GM12878 (cell line): ENCODE measurements around the gene CYTH3. TPM values are rescaled to one million over a fixed set of nuclear protein-coding genes. Genes with fewer than 3 reads are reported as not detected.
A peak's percentile ranks its signal among the peaks of the same experiment; 100 is the strongest.

Experiments
- ATAC-seq: fragments of 200-7000 bp; cut with Tn5 transposase; 3 replicates; pipeline ENCODE4 v1.9.1; 2020; ENCODE audit warnings: mild to moderate bottlenecking, moderate library complexity
- BruUV-seq: library from RNA; stranded (reverse); fragments of 400-500 nt; replicated peaks from 2 replicates; lab custom pipeline; 2021; lab: Mats Ljungman, UMichigan
- CTCF ChIA-PET: fragments of 300-600 bp; sonication (Branson Sonifier 250); formaldehyde crosslinking; extraction: SDS; loops from one replicate; lab custom pipeline; 2021; ENCODE audit warnings: inconsistent platforms; lab: Yijun Ruan, JAX
- POLR2A ChIA-PET: fragments of 350-600 bp; formaldehyde crosslinking; extraction: SDS; loops from one replicate; lab custom pipeline; 2021; ENCODE audit warnings: inconsistent platforms; lab: Charles Lee
- RAD21 ChIA-PET: fragments of 300-600 bp; sonication (Branson Sonifier 250); formaldehyde crosslinking; loops from one replicate; lab custom pipeline; 2023; ENCODE audit warnings: antibody characterized with exemption; ENCODE audit not compliant: unreplicated experiment; lab: Charles Lee
- SMC1A ChIA-PET: fragments of 300-600 bp; sonication (Branson Sonifier 250); formaldehyde crosslinking; loops from one replicate; lab custom pipeline; 2023; ENCODE audit not compliant: unreplicated experiment, uncharacterized antibody; lab: Charles Lee
- DNase-seq: peaks from one replicate; pipeline ENCODE4 v3.0.0-alpha.2; 2011; ENCODE audit warnings: low read depth, low spot score
- FAIRE-seq: peaks from 3 replicates; lab custom pipeline; 2011; peaks lifted over from hg19 to GRCh38; lab: Jason Lieb, UNC
- H2AFZ ChIP-seq: 2 replicates; pipeline ENCODE4 v1.6.0; 2011; ENCODE audit warnings: low read depth, low read length, control low read depth; ENCODE audit not compliant: control insufficient read depth
- H3K27ac ChIP-seq: 2 replicates; pipeline ENCODE4 v1.5.1; 2011; ENCODE audit warnings: control low read depth; ENCODE audit not compliant: control insufficient read depth, insufficient read depth
- H3K27me3 ChIP-seq, 2 experiments: replicated peaks in 1 of 2; 2 replicates each; pipeline versions ENCODE4 v1.6.0 to v1.6.1; 2011; ENCODE audit warnings: low read length in 1 of 2; ENCODE audit not compliant: control insufficient read depth in 2 of 2, insufficient read depth in 2 of 2
- H3K36me3 ChIP-seq, 2 experiments: 2 replicates each; pipeline ENCODE4 v1.5.1; 2011; ENCODE audit warnings: low read length in 1 of 2; ENCODE audit not compliant: control insufficient read depth in 2 of 2, insufficient read depth in 2 of 2
- H3K4me1 ChIP-seq: 2 replicates; pipeline ENCODE4 v1.6.1; 2011; ENCODE audit warnings: mild to moderate bottlenecking, low read length, moderate library complexity, mixed read lengths; ENCODE audit not compliant: control insufficient read depth, insufficient read depth
- H3K4me2 ChIP-seq: 2 replicates; pipeline ENCODE4 v1.6.0; 2011; ENCODE audit warnings: control low read depth; ENCODE audit not compliant: control insufficient read depth, insufficient read depth
- H3K4me3 ChIP-seq: fragments of 200-600 bp; sonication (generic); 2 replicates; pipeline ENCODE4 v1.5.1; 2016
- H3K79me2 ChIP-seq: 2 replicates; pipeline ENCODE4 v1.6.0; 2011; ENCODE audit warnings: low read length; ENCODE audit not compliant: control insufficient read depth, insufficient read depth
- H3K9ac ChIP-seq: 2 replicates; pipeline ENCODE4 v1.8.0; 2011; ENCODE audit warnings: low read length, control low read depth, mixed read lengths; ENCODE audit not compliant: control insufficient read depth, insufficient read depth
- H3K9me3 ChIP-seq: replicated peaks from 3 replicates; pipeline ENCODE4 v1.5.1; 2011; ENCODE audit warnings: mild to moderate bottlenecking, low read length; ENCODE audit not compliant: control insufficient read depth, insufficient read depth
- H4K20me1 ChIP-seq: 2 replicates; pipeline ENCODE4 v1.6.0; 2011; ENCODE audit not compliant: control insufficient read depth, insufficient read depth
- EZH2 ChIP-seq: IDR thresholded peaks from 2 replicates; pipeline ENCODE4 v1.6.1; 2012; ENCODE audit warnings: low read depth, mild to moderate bottlenecking, control low read depth, inconsistent platforms, low read length, borderline replicate concordance; ENCODE audit not compliant: control insufficient read depth
- SIX5 ChIP-seq: IDR thresholded peaks from 2 replicates; pipeline ENCODE4 v1.6.1; 2011; ENCODE audit warnings: mild to moderate bottlenecking, low read depth, low read length, moderate library complexity; ENCODE audit not compliant: severe bottlenecking
- ZZZ3 ChIP-seq: IDR thresholded peaks from 2 replicates; pipeline ENCODE4 v1.6.1; 2011; ENCODE audit warnings: low read depth; ENCODE audit not compliant: control insufficient read depth, insufficient read length
- WGBS: methylation state at CpG from one replicate; pipeline ENCODE4 v1.1.6; 2016; ENCODE audit warnings: low lambda C conversion rate; ENCODE audit not compliant: insufficient replicate concordance, insufficient coverage; ENCODE audit errors: missing lambda C conversion rate; 5-methylcytosine and 5-hydroxymethylcytosine counted together
- in situ Hi-C: fragments of 300-500 bp; cut with MboI; formaldehyde crosslinking; loops from 9 replicates; pipeline ENCODE4 v1.14.3; 2018; ENCODE audit warnings: mixed read lengths
- intact Hi-C: fragments of 100-400 bp; cut with micrococcal nuclease; formaldehyde crosslinking; loops from one replicate; pipeline ENCODE4 v1.14.2; 2022; ENCODE audit not compliant: unreplicated experiment
- polyA plus RNA-seq, 11 experiments: library from polyadenylated mRNA; depleted of rRNA in 4 of 11; unstranded in 6 of 11; stranded (reverse) in 5 of 11; fragments of >200 nt; fragmentation: Nextera tagmentation in 4 of 11; fragmentation: Illumina TruSeq in 1 of 11; extraction: Ambion mirVana in 4 of 11; extraction: Trizol in 1 of 11; gene quantifications; 1 replicate in 1 of 11; 2 replicates in 10 of 11; pipeline versions ENCODE4 v1.2.1 to v1.2.3, GENCODE V29; 2011 to 2016; ENCODE audit warnings: inconsistent platforms in 2 of 11, missing spikeins in 2 of 11, low read depth in 1 of 11
- total RNA-seq, 4 experiments: library from RNA; depleted of rRNA in 3 of 4; stranded (reverse); fragments of >200 nt in 3 of 4; fragmentation: Illumina TruSeq in 1 of 4; extraction: Trizol in 1 of 4; gene quantifications; 2 replicates each; pipeline versions ENCODE4 v1.2.1 to v1.2.3, GENCODE V29; 2013 to 2021
- TF ChIP-seq, protein P1 (sequence below): fragments of 450-650 bp; IDR thresholded peaks from 2 replicates; pipeline ENCODE4 v1.6.1; 2018; ENCODE audit warnings: mild to moderate bottlenecking, low read depth, moderate library complexity; ENCODE audit not compliant: partially characterized antibody

CYTH3 gene
- total and polyA plus RNA-seq, 10 of the 15 experiments (the other 5 are each of a cell fraction or from before 2014, with no cell fraction given): 0.45 to 28.2 (median 15.7) TPM

DNA sequence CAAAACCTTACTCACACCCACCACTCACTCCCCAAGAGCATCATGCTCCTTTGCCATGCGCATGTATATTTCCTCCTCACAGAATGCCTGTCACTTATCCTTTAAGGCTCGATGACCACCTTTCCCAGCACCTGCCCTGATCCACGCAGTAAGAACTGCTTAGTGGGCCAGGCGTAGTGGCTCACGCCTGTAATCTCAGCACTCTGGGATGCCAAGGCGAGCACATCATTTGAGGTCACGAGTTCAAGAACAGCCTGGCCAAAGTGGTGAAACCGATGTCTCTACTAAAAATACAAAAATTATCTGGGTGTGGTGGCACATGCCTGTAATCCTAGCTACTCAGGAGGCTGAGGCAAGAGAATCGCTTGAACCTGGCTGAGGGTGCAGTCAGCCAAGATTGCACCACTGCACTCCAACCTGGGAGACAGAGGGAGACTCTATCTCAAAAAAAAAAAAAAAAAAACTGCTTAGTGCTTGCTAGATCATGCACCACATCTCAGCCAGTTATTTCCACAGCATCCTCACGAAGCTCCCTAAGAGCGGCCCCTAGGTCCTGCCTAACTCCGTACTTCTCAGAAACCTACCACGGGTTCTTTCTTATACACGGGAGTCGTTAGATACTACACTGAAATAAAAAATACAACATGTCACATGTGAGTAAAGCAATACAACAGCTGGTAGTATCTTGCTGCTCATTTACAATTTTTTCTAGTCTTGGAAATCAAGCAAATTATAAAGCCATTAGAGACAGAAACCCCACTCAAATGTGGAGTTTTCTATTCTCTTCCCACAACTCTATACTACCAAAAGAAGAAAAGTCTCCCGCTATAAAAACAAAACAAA, 37.2 kb downstream of the CYTH3 start:
- H4K20me1 ChIP-seq: no peaks in the 10 kb centered on the region
- no peak for ATAC-seq
- H3K4me3 ChIP-seq: no peak overlapping the region
- no peak for FAIRE-seq
- TF ChIP-seq EZH2 (no peak), ZZZ3 (no peak), SIX5 (no peak)
- TF ChIP-seq, protein P1, sequence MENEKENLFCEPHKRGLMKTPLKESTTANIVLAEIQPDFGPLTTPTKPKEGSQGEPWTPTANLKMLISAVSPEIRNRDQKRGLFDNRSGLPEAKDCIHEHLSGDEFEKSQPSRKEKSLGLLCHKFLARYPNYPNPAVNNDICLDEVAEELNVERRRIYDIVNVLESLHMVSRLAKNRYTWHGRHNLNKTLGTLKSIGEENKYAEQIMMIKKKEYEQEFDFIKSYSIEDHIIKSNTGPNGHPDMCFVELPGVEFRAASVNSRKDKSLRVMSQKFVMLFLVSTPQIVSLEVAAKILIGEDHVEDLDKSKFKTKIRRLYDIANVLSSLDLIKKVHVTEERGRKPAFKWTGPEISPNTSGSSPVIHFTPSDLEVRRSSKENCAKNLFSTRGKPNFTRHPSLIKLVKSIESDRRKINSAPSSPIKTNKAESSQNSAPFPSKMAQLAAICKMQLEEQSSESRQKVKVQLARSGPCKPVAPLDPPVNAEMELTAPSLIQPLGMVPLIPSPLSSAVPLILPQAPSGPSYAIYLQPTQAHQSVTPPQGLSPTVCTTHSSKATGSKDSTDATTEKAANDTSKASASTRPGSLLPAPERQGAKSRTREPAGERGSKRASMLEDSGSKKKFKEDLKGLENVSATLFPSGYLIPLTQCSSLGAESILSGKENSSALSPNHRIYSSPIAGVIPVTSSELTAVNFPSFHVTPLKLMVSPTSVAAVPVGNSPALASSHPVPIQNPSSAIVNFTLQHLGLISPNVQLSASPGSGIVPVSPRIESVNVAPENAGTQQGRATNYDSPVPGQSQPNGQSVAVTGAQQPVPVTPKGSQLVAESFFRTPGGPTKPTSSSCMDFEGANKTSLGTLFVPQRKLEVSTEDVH: no peak
- H3K27ac ChIP-seq: peak overlapping the region; percentile 37; the same call in 1 of the 2 replicates
- no TSS peak for BruUV-seq
- POLR2A ChIA-PET: interaction anchor here (0.6 to 0.7 kb wide), 2 partner anchors 20 to 1511 kb away, joined by 3 to 5 read pairs; no protein-coding TSS in a partner anchor
- no peak overlapping the region for H2AFZ ChIP-seq
- in situ Hi-C loops (no loop called here), intact Hi-C loops (no loop called here)
- RAD21 ChIA-PET: interaction anchor here (0.6 to 2.0 kb wide), 6 partner anchors 12 to 28 kb away, joined by 5 to 10 read pairs (median 6); no protein-coding TSS in a partner anchor
- DNase-seq: no peak
- no peaks in the 10 kb centered on the region for H3K9me3 ChIP-seq
- H3K36me3 ChIP-seq: no peaks in the 10 kb centered on the region; a peak in 1 of 4 replicates
- SMC1A ChIA-PET: interaction anchor here (0.8 to 3.4 kb wide), 7 partner anchors 11 to 75 kb away, joined by 3 to 11 read pairs (median 3); no protein-coding TSS in a partner anchor
- peaks cover 7% of the 10 kb centered on the region; the same call in 1 of the 2 replicates for H3K4me1 ChIP-seq
- H3K4me2 ChIP-seq: no peak overlapping the region
- H3K9ac ChIP-seq: no peak overlapping the region
- CTCF ChIA-PET: interaction anchor here (1.1 to 5.3 kb wide), 3 partner anchors 8 to 35 kb away, joined by 3 to 18 read pairs (median 4); no protein-coding TSS in a partner anchor
- peaks cover 42% of the 10 kb centered on the region for H3K79me2 ChIP-seq
- whole genome bisulfite sequencing: 93% methylated on average over 16 of the region's 16 CpGs
- H3K27me3 ChIP-seq: no peaks in the 10 kb centered on the region
